Natural killer cell (primary cell): ENCODE data around the gene RCN1. TPM values are rescaled to one million over a fixed set of nuclear protein-coding genes. Genes with fewer than 3 reads are reported as not detected.

Experiments used
- ATAC-seq, 3 donors: fragments of 150-1000 bp in 2 of 3; fragments of 200-7000 bp in 1 of 3; cut with Tn5 transposase; 1 replicate in 1 of 3; 2 replicates in 2 of 3; pipeline ENCODE4 v1.10.0; 2021; ENCODE audit warnings: mild to moderate bottlenecking in 2 of 3, moderate library complexity in 2 of 3
- DNase-seq, 2 donors: peaks; one replicate each; pipeline versions ENCODE4 v3.0.0 to v3.0.0-alpha.2; 2013 to 2021; ENCODE audit warnings: mixed read lengths in 1 of 2
- H3K27ac ChIP-seq: one replicate; pipeline ENCODE4 v1.5.1; 2013; ENCODE audit warnings: mild to moderate bottlenecking, low read length
- H3K27me3 ChIP-seq: one replicate; pipeline ENCODE4 v1.6.1; 2013; ENCODE audit warnings: low read length; ENCODE audit not compliant: control insufficient read depth, insufficient read depth
- H3K36me3 ChIP-seq: one replicate; pipeline ENCODE4 v1.6.1; 2013; ENCODE audit warnings: low read length; ENCODE audit not compliant: control insufficient read depth, insufficient read depth
- H3K4me1 ChIP-seq: one replicate; pipeline ENCODE4 v1.6.1; 2013; ENCODE audit warnings: low read length; ENCODE audit not compliant: control insufficient read depth, insufficient read depth
- H3K4me3 ChIP-seq: one replicate; pipeline ENCODE4 v1.5.1; 2013; ENCODE audit warnings: low read length
- H3K9me3 ChIP-seq: one replicate; pipeline ENCODE4 v1.6.1; 2013; ENCODE audit warnings: low read length; ENCODE audit not compliant: control insufficient read depth, insufficient read depth
- H3K27ac Mint-ChIP-seq, 2 donors: one replicate each; pipeline ENCODE4 v1.8.0; 2022; ENCODE audit warnings: mild to moderate bottlenecking in 2 of 2, mixed read lengths in 2 of 2, moderate library complexity in 1 of 2
- H3K27me3 Mint-ChIP-seq, 2 donors: one replicate each; pipeline ENCODE4 v1.8.0; 2022; ENCODE audit warnings: low read depth in 2 of 2, mixed read lengths in 2 of 2
- H3K36me3 Mint-ChIP-seq: one replicate; pipeline ENCODE4 v1.8.0; 2022; ENCODE audit warnings: mixed read lengths
- H3K4me1 Mint-ChIP-seq, 2 donors: one replicate each; pipeline ENCODE4 v1.8.0; 2022; ENCODE audit warnings: mixed read lengths in 2 of 2
- H3K4me3 Mint-ChIP-seq: one replicate; pipeline ENCODE4 v1.8.0; 2022; ENCODE audit warnings: mild to moderate bottlenecking, moderate library complexity, mixed read lengths
- H3K9me3 Mint-ChIP-seq, 2 donors: one replicate each; pipeline ENCODE4 v1.8.0; 2022; ENCODE audit warnings: mixed read lengths in 2 of 2
- WGBS: methylation state at CpG from one replicate; pipeline ENCODE4 v1.1.7; 2013; ENCODE audit warnings: missing lambda C conversion rate; ENCODE audit not compliant: insufficient coverage; 5-methylcytosine and 5-hydroxymethylcytosine counted together
- intact Hi-C: fragments of 100-400 bp; cut with micrococcal nuclease; formaldehyde crosslinking; loops from one replicate; pipeline ENCODE4 v1.14.2; 2022
- total RNA-seq, 4 donors: library from RNA; stranded (reverse); fragments of 120-200 nt in 1 of 4; gene quantifications; one replicate each; pipeline versions ENCODE4 v1.2.3 to v1.2.4, GENCODE V29; 2013 to 2022
- TF ChIP-seq, protein P1 (sequence below): fragments of 200-600 bp; IDR thresholded peaks from one replicate; pipeline ENCODE4 v1.8.0; 2022; ENCODE audit warnings: antibody characterized with exemption

Gene RCN1
- total RNA-seq, 3 donors from 2014 or later (not counting 1 experiment from before 2014, with no cell fraction given) = 19.1 to 21.2 (median 20.3) TPM

GRCh38 chr11:32154275-32154674 lies 63.4 kb downstream of the RCN1 start:
- no peaks in the 10 kb centered on the region for H3K27me3 ChIP-seq
- peak in 1 of 2 donors; percentile 43 for DNase-seq
- Mint-ChIP-seq H3K4me3 (no peak overlapping the region), H3K36me3 (no peaks in the 10 kb centered on the region), H3K27me3 (peaks cover 3 to 17% of the 10 kb centered on the region in 2 donors), H3K9me3 (no peaks in the 10 kb centered on the region), H3K4me1 (peaks cover 15 to 31% of the 10 kb centered on the region in 2 donors), H3K27ac (peak overlapping the region in 1 of 2 donors; percentile 45)
- H3K27ac ChIP-seq = no peak overlapping the region
- no peak overlapping the region for H3K4me3 ChIP-seq
- intact Hi-C loops = loop anchor here (1.0 kb wide), 1 partner anchor 102 kb away; no protein-coding TSS in a partner anchor
- peak; percentile 57 to 80 (median 69) for ATAC-seq
- peaks cover 6% of the 10 kb centered on the region for H3K4me1 ChIP-seq
- TF ChIP-seq, protein P1, sequence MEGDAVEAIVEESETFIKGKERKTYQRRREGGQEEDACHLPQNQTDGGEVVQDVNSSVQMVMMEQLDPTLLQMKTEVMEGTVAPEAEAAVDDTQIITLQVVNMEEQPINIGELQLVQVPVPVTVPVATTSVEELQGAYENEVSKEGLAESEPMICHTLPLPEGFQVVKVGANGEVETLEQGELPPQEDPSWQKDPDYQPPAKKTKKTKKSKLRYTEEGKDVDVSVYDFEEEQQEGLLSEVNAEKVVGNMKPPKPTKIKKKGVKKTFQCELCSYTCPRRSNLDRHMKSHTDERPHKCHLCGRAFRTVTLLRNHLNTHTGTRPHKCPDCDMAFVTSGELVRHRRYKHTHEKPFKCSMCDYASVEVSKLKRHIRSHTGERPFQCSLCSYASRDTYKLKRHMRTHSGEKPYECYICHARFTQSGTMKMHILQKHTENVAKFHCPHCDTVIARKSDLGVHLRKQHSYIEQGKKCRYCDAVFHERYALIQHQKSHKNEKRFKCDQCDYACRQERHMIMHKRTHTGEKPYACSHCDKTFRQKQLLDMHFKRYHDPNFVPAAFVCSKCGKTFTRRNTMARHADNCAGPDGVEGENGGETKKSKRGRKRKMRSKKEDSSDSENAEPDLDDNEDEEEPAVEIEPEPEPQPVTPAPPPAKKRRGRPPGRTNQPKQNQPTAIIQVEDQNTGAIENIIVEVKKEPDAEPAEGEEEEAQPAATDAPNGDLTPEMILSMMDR = peak; percentile 26
- H3K9me3 ChIP-seq = no peaks in the 10 kb centered on the region
- 50% methylated on average over 2 of the region's 2 CpGs for WGBS
- H3K36me3 ChIP-seq = no peaks in the 10 kb centered on the region
